Lower lobe of right lung (tissue), 2 donors: ENCODE measurements around the gene CCDC50. TPM values are rescaled to one million over a fixed set of nuclear protein-coding genes. Genes with fewer than 3 reads are reported as not detected.

ENCODE experiments used
- ATAC-seq, 2 donors: fragments of 200-7000 bp; cut with Tn5 transposase; one replicate each; pipeline ENCODE4 v1.9.1; 2020 to 2022; ENCODE audit warnings: mild to moderate bottlenecking in 2 of 2, moderate library complexity in 2 of 2
- DNase-seq: peaks from one replicate; pipeline ENCODE4 v3.0.0-alpha.2; 2020
- H3K27ac ChIP-seq: fragments of 200-600 bp; one replicate; pipeline ENCODE4 v1.8.0; 2022
- H3K27me3 ChIP-seq: fragments of 200-600 bp; one replicate; pipeline ENCODE4 v1.8.0; 2022; ENCODE audit warnings: low read depth
- H3K36me3 ChIP-seq: fragments of 200-600 bp; one replicate; pipeline ENCODE4 v1.8.0; 2022; ENCODE audit warnings: mild to moderate bottlenecking
- H3K4me1 ChIP-seq: fragments of 200-600 bp; one replicate; pipeline ENCODE4 v1.8.0; 2022
- H3K4me3 ChIP-seq: fragments of 200-600 bp; one replicate; pipeline ENCODE4 v1.8.0; 2022; ENCODE audit warnings: mild to moderate bottlenecking
- H3K9me3 ChIP-seq: fragments of 200-600 bp; one replicate; pipeline ENCODE4 v1.8.0; 2022
- intact Hi-C: fragments of 100-400 bp; cut with DNase I; formaldehyde crosslinking; loops from one replicate; pipeline ENCODE4 v1.11.0; 2022
- total RNA-seq: library from RNA; stranded (reverse); fragmentation: NEBNext Ultra II Directional; extraction: Animal tissue kit (Norgen Biotek cat#: 25700); gene quantifications from one replicate; pipeline ENCODE4 v1.2.1, GENCODE V29; 2021
- TF ChIP-seq, protein P1 (sequence below): fragments of 200-600 bp; IDR thresholded peaks from one replicate; pipeline ENCODE4 v1.8.0; 2022; ENCODE audit warnings: antibody characterized with exemption, mild to moderate bottlenecking
- donor health status: DM: no; HTN: yes; CAD: no; lungs with severe emphysema.

Gene CCDC50
- total RNA-seq, 1 donor from 2014 or later = 66.5 TPM

DNA sequence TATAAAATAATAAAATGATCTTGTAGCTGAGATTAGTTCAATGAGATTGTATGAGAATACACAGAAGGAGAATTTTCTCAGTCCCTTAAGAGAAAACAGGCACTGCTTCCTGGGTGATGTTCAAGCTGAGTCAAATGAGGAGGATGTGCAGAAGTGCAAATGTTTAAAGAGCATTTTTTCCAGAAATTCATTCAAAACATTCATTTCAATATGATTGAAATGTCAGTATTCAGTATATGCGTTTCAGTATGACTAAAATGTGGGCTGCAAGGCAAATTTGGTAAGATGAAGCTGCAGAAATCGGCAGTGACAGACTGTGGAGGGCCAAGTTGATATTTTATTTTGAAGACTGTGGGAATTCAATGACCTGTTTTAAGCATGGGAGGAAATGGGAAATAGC lies 112.5 kb downstream of the CCDC50 start:
- no peaks in the 10 kb centered on the region for H3K9me3 ChIP-seq
- no peak overlapping the region for H3K27ac ChIP-seq
- no peak overlapping the region for H3K4me3 ChIP-seq
- H3K27me3 ChIP-seq = no peaks in the 10 kb centered on the region
- no peaks in the 10 kb centered on the region for H3K4me1 ChIP-seq
- ATAC-seq = no peak
- intact Hi-C loops = no loop called here
- H3K36me3 ChIP-seq = no peaks in the 10 kb centered on the region
- no peak for DNase-seq
- TF ChIP-seq, protein P1, sequence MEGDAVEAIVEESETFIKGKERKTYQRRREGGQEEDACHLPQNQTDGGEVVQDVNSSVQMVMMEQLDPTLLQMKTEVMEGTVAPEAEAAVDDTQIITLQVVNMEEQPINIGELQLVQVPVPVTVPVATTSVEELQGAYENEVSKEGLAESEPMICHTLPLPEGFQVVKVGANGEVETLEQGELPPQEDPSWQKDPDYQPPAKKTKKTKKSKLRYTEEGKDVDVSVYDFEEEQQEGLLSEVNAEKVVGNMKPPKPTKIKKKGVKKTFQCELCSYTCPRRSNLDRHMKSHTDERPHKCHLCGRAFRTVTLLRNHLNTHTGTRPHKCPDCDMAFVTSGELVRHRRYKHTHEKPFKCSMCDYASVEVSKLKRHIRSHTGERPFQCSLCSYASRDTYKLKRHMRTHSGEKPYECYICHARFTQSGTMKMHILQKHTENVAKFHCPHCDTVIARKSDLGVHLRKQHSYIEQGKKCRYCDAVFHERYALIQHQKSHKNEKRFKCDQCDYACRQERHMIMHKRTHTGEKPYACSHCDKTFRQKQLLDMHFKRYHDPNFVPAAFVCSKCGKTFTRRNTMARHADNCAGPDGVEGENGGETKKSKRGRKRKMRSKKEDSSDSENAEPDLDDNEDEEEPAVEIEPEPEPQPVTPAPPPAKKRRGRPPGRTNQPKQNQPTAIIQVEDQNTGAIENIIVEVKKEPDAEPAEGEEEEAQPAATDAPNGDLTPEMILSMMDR = no peak

DNA sequence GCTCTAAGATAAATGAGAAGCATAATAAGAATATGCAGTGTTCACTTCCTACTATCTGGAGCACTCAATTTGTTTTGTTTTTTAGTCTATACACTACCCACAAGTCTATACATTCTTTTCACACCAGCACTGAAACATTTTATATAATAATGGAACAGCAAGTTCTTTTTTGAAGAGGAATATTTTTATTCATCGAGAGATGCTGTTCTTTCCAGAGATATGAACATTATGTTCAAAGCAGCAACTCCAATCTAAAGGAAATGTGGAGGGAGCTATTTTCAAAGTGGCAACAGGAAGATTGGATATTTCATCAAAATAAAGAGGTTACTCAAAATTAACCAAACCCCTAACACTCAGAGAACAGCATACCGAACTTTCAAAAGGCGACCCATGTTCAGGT lies 115.4 kb downstream of the CCDC50 start:
- intact Hi-C loops = no loop called here
- H3K4me1 ChIP-seq = no peaks in the 10 kb centered on the region
- H3K4me3 ChIP-seq = no peak overlapping the region
- no peaks in the 10 kb centered on the region for H3K9me3 ChIP-seq
- ATAC-seq = no peak
- H3K27me3 ChIP-seq = no peaks in the 10 kb centered on the region
- TF ChIP-seq, protein P1 = no peak
- H3K36me3 ChIP-seq = no peaks in the 10 kb centered on the region
- DNase-seq = no peak
- no peak overlapping the region for H3K27ac ChIP-seq

Other genes starting within 250 kb of the CCDC50 start
- gene OSTN, start 130.2 kb upstream of the CCDC50 start, total RNA-seq = not detected
- gene UTS2B, start 1.1 kb downstream of the CCDC50 start, total RNA-seq = 0.44 TPM
- not detected for gene PYDC2, start 131.8 kb downstream of the CCDC50 start, total RNA-seq